ENCODE measurements around the gene C11orf16.

Gene C11orf16

GRCh38 chr11:8934742-8935488 is 2.2 kb upstream of the C11orf16 start:
- H3K27me3 ChIP-seq (ENCODE audit: control insufficient read depth, insufficient read depth, low read length), result no peaks in the 10 kb centered on the region
- H3K36me3 ChIP-seq (ENCODE audit: control insufficient read depth, insufficient read depth, low read length), result no peaks in the 10 kb centered on the region
- H3K27ac ChIP-seq (ENCODE audit: low read depth, low read length), result peak overlapping the region; percentile 25
- H3K9me3 ChIP-seq (ENCODE audit: control insufficient read depth, insufficient read depth, low read length), result no peaks in the 10 kb centered on the region
- peaks cover 14% of the 10 kb centered on the region for H3K4me1 ChIP-seq (ENCODE audit: control insufficient read depth, insufficient read depth, low read length)
- no peak overlapping the region for H3K9ac ChIP-seq (ENCODE audit: low read depth, low read length)
- no peak overlapping the region for H3K4me3 ChIP-seq (ENCODE audit: low read depth, low read length)

- H3K27ac ChIP-seq (ENCODE audit: low read depth, low read length), result no peak overlapping the region
- peaks cover 14% of the 10 kb centered on the region for H3K4me1 ChIP-seq (ENCODE audit: control insufficient read depth, insufficient read depth, low read length)
- no peaks in the 10 kb centered on the region for H3K36me3 ChIP-seq (ENCODE audit: control insufficient read depth, insufficient read depth, low read length)
- H3K4me3 ChIP-seq (ENCODE audit: low read depth, low read length), result no peak overlapping the region
- no peak overlapping the region for H3K9ac ChIP-seq (ENCODE audit: low read depth, low read length)
- no peaks in the 10 kb centered on the region for H3K27me3 ChIP-seq (ENCODE audit: control insufficient read depth, insufficient read depth, low read length)
- H3K9me3 ChIP-seq (ENCODE audit: control insufficient read depth, insufficient read depth, low read length), result no peaks in the 10 kb centered on the region
These were observed 1.2 kb upstream of the C11orf16 start for GRCh38 chr11:8933931-8934330.

GRCh38 chr11:8930456-8931175 is 2.1 kb downstream of the C11orf16 start:
- no peak overlapping the region for H3K4me3 ChIP-seq (ENCODE audit: low read depth, low read length)
- H3K9ac ChIP-seq (ENCODE audit: low read depth, low read length), result no peak overlapping the region
- H3K36me3 ChIP-seq (ENCODE audit: control insufficient read depth, insufficient read depth, low read length), result no peaks in the 10 kb centered on the region
- no peak overlapping the region for H3K27ac ChIP-seq (ENCODE audit: low read depth, low read length)
- no peaks in the 10 kb centered on the region for H3K9me3 ChIP-seq (ENCODE audit: control insufficient read depth, insufficient read depth, low read length)
- H3K4me1 ChIP-seq (ENCODE audit: control insufficient read depth, insufficient read depth, low read length), result peaks cover 14% of the 10 kb centered on the region
- H3K27me3 ChIP-seq (ENCODE audit: control insufficient read depth, insufficient read depth, low read length), result no peaks in the 10 kb centered on the region

- Histone ChIP-seq H3K4me3 (ENCODE audit: low read depth, low read length) (no peak overlapping the region), H3K9ac (ENCODE audit: low read depth, low read length) (no peak overlapping the region), H3K4me1 (ENCODE audit: control insufficient read depth, insufficient read depth, low read length) (peaks cover 6% of the 10 kb centered on the region), H3K27me3 (ENCODE audit: control insufficient read depth, insufficient read depth, low read length) (no peaks in the 10 kb centered on the region), H3K27ac (ENCODE audit: low read depth, low read length) (no peak overlapping the region), H3K9me3 (ENCODE audit: control insufficient read depth, insufficient read depth, low read length) (no peaks in the 10 kb centered on the region), H3K36me3 (ENCODE audit: control insufficient read depth, insufficient read depth, low read length) (0 out of 2 replicates have a peak, but pooled peaks cover under 1% of the 10 kb centered on the region)
These were observed 3.6 kb downstream of the C11orf16 start for GRCh38 chr11:8928981-8929615.

- Histone ChIP-seq H3K27me3 (ENCODE audit: control insufficient read depth, insufficient read depth, low read length) (no peaks in the 10 kb centered on the region), H3K27ac (ENCODE audit: low read depth, low read length) (no peak overlapping the region), H3K36me3 (ENCODE audit: control insufficient read depth, insufficient read depth, low read length) (peaks cover 5% of the 10 kb centered on the region; the same call in 1 of the 2 replicates), H3K9me3 (ENCODE audit: control insufficient read depth, insufficient read depth, low read length) (no peaks in the 10 kb centered on the region), H3K4me3 (ENCODE audit: low read depth, low read length) (no peak overlapping the region), H3K4me1 (ENCODE audit: control insufficient read depth, insufficient read depth, low read length) (peaks cover 6% of the 10 kb centered on the region), H3K9ac (ENCODE audit: low read depth, low read length) (no peak overlapping the region)
These were observed 4.5 kb downstream of the C11orf16 start for GRCh38 chr11:8928205-8928604.

GRCh38 chr11:8927233-8927632 is 5.5 kb downstream of the C11orf16 start:
- H3K4me3 ChIP-seq (ENCODE audit: low read depth, low read length), result no peak overlapping the region
- H3K27ac ChIP-seq (ENCODE audit: low read depth, low read length), result no peak overlapping the region
- peaks cover 15% of the 10 kb centered on the region for H3K36me3 ChIP-seq (ENCODE audit: control insufficient read depth, insufficient read depth, low read length)
- H3K27me3 ChIP-seq (ENCODE audit: control insufficient read depth, insufficient read depth, low read length), result no peaks in the 10 kb centered on the region
- no peaks in the 10 kb centered on the region for H3K4me1 ChIP-seq (ENCODE audit: control insufficient read depth, insufficient read depth, low read length)
- no peaks in the 10 kb centered on the region for H3K9me3 ChIP-seq (ENCODE audit: control insufficient read depth, insufficient read depth, low read length)
- no peak overlapping the region for H3K9ac ChIP-seq (ENCODE audit: low read depth, low read length)

GRCh38 chr11:8926236-8926635 is 6.5 kb downstream of the C11orf16 start:
- Histone ChIP-seq H3K4me3 (ENCODE audit: low read depth, low read length) (no peak overlapping the region), H3K36me3 (ENCODE audit: control insufficient read depth, insufficient read depth, low read length) (peaks cover 25% of the 10 kb centered on the region), H3K27ac (ENCODE audit: low read depth, low read length) (no peak overlapping the region), H3K4me1 (ENCODE audit: control insufficient read depth, insufficient read depth, low read length) (no peaks in the 10 kb centered on the region), H3K27me3 (ENCODE audit: control insufficient read depth, insufficient read depth, low read length) (no peaks in the 10 kb centered on the region), H3K9ac (ENCODE audit: low read depth, low read length) (no peak overlapping the region), H3K9me3 (ENCODE audit: control insufficient read depth, insufficient read depth, low read length) (no peaks in the 10 kb centered on the region)

- H3K9me3 ChIP-seq (ENCODE audit: control insufficient read depth, insufficient read depth, low read length), result no peaks in the 10 kb centered on the region
- H3K4me3 ChIP-seq (ENCODE audit: low read depth, low read length), result no peak overlapping the region
- H3K27ac ChIP-seq (ENCODE audit: low read depth, low read length), result no peak overlapping the region
- H3K9ac ChIP-seq (ENCODE audit: low read depth, low read length), result no peak overlapping the region
- H3K4me1 ChIP-seq (ENCODE audit: control insufficient read depth, insufficient read depth, low read length), result no peaks in the 10 kb centered on the region
- H3K36me3 ChIP-seq (ENCODE audit: control insufficient read depth, insufficient read depth, low read length), result peaks cover 30% of the 10 kb centered on the region
- H3K27me3 ChIP-seq (ENCODE audit: control insufficient read depth, insufficient read depth, low read length), result no peaks in the 10 kb centered on the region
These were observed 7.0 kb downstream of the C11orf16 start for GRCh38 chr11:8925711-8926110.

GRCh38 chr11:8922691-8923090 is 10.1 kb downstream of the C11orf16 start:
- no peak overlapping the region for H3K4me3 ChIP-seq (ENCODE audit: low read depth, low read length)
- no peaks in the 10 kb centered on the region for H3K27me3 ChIP-seq (ENCODE audit: control insufficient read depth, insufficient read depth, low read length)
- no peak overlapping the region for H3K27ac ChIP-seq (ENCODE audit: low read depth, low read length)
- no peaks in the 10 kb centered on the region for H3K4me1 ChIP-seq (ENCODE audit: control insufficient read depth, insufficient read depth, low read length)
- peaks cover 58% of the 10 kb centered on the region for H3K36me3 ChIP-seq (ENCODE audit: control insufficient read depth, insufficient read depth, low read length)
- H3K9ac ChIP-seq (ENCODE audit: low read depth, low read length), result no peak overlapping the region
- H3K9me3 ChIP-seq (ENCODE audit: control insufficient read depth, insufficient read depth, low read length), result no peaks in the 10 kb centered on the region

GRCh38 chr11:8917157-8917825 is 15.5 kb downstream of the C11orf16 start:
- H3K4me1 ChIP-seq (ENCODE audit: control insufficient read depth, insufficient read depth, low read length), result peaks cover 20% of the 10 kb centered on the region
- no peaks in the 10 kb centered on the region for H3K9me3 ChIP-seq (ENCODE audit: control insufficient read depth, insufficient read depth, low read length)
- peaks cover 74% of the 10 kb centered on the region for H3K36me3 ChIP-seq (ENCODE audit: control insufficient read depth, insufficient read depth, low read length)
- no peak overlapping the region; the same call in 1 of the 2 replicates for H3K4me3 ChIP-seq (ENCODE audit: low read depth, low read length)
- H3K27ac ChIP-seq (ENCODE audit: low read depth, low read length), result peak overlapping the region; percentile 67
- no peak overlapping the region; the same call in 1 of the 2 replicates for H3K9ac ChIP-seq (ENCODE audit: low read depth, low read length)
- no peaks in the 10 kb centered on the region for H3K27me3 ChIP-seq (ENCODE audit: control insufficient read depth, insufficient read depth, low read length)

Data from HUES48 (cell line).